ENCODE measurements around the gene AGPAT4. TPM values are rescaled to one million over a fixed set of nuclear protein-coding genes. Genes with fewer than 3 reads are reported as not detected.
"Not testable (repeated sequence)": the region's sequence is repeated elsewhere in the genome, so short reads cannot be mapped to it uniquely, and the experiment has no call there.

Gene AGPAT4
- total RNA-seq, 1 donor from 2014 or later = 4.7 TPM

- H3K9me3 Mint-ChIP-seq = peaks cover 4% of the 10 kb centered on the region
- no peak for ATAC-seq (ENCODE audit: low read depth)
- H3K36me3 Mint-ChIP-seq (ENCODE audit: low read depth) = no peaks in the 10 kb centered on the region
- intact Hi-C loops (cut with micrococcal nuclease) = no loop called here
- no peak for TF ChIP-seq CTCF (IDR thresholded peaks at IDR 0.05)
- no peak overlapping the region for H3K4me3 Mint-ChIP-seq
- ChIA-PET CTCF (interaction anchor here (0.5 kb wide), 1 partner anchor 735 kb away, joined by 4 read pairs; no protein-coding TSS in a partner anchor), POLR2A (no interaction called here)
- H3K27ac Mint-ChIP-seq = no peak overlapping the region
- no peaks in the 10 kb centered on the region for H3K4me1 Mint-ChIP-seq
- no peak for DNase-seq
- H3K27me3 Mint-ChIP-seq = peaks cover 3% of the 10 kb centered on the region
These were observed 40.2 kb upstream of the AGPAT4 start for GRCh38 chr6:161313940-161314509.

GRCh38 chr6:161313475-161313874, 39.6 kb upstream of the AGPAT4 start:
- DNase-seq; H3K27ac Mint-ChIP-seq; H3K4me3 Mint-ChIP-seq; H3K9me3 Mint-ChIP-seq; H3K36me3 Mint-ChIP-seq (ENCODE audit: low read depth); intact Hi-C loops (cut with micrococcal nuclease); POLR2A ChIA-PET; CTCF ChIA-PET; ATAC-seq (ENCODE audit: low read depth); H3K4me1 Mint-ChIP-seq; H3K27me3 Mint-ChIP-seq: not testable (repeated sequence)

GRCh38 chr6:161309774-161310173, 35.9 kb upstream of the AGPAT4 start:
- H3K36me3 Mint-ChIP-seq (ENCODE audit: low read depth); POLR2A ChIA-PET; H3K27me3 Mint-ChIP-seq; H3K27ac Mint-ChIP-seq; DNase-seq; H3K4me3 Mint-ChIP-seq; intact Hi-C loops (cut with micrococcal nuclease); H3K9me3 Mint-ChIP-seq; ATAC-seq (ENCODE audit: low read depth); CTCF ChIA-PET; H3K4me1 Mint-ChIP-seq: not testable (repeated sequence)

GRCh38 chr6:161308075-161308655, 34.3 kb upstream of the AGPAT4 start:
- ChIA-PET POLR2A (no interaction called here), CTCF (no interaction called here)
- peaks cover 6% of the 10 kb centered on the region for H3K27me3 Mint-ChIP-seq
- intact Hi-C loops (cut with micrococcal nuclease) = no loop called here
- no peak overlapping the region for H3K27ac Mint-ChIP-seq
- ATAC-seq (ENCODE audit: low read depth) (no peak), DNase-seq (no peak)
- no peak overlapping the region for H3K4me3 Mint-ChIP-seq
- TF ChIP-seq CTCF (IDR thresholded peaks at IDR 0.05) = no peak
- no peaks in the 10 kb centered on the region for H3K9me3 Mint-ChIP-seq
- H3K36me3 Mint-ChIP-seq (ENCODE audit: low read depth) = no peaks in the 10 kb centered on the region
- H3K4me1 Mint-ChIP-seq = no peaks in the 10 kb centered on the region

GRCh38 chr6:161305860-161306259, 32.0 kb upstream of the AGPAT4 start:
- Mint-ChIP-seq H3K4me1 (no peaks in the 10 kb centered on the region), H3K27me3 (peaks cover 6% of the 10 kb centered on the region), H3K9me3 (no peaks in the 10 kb centered on the region), H3K27ac (no peak overlapping the region), H3K36me3 (ENCODE audit: low read depth) (no peaks in the 10 kb centered on the region), H3K4me3 (no peak overlapping the region)
- intact Hi-C loops (cut with micrococcal nuclease) = no loop called here
- CTCF ChIA-PET = no interaction called here
- DNase-seq = no peak
- ATAC-seq (ENCODE audit: low read depth) = no peak
- POLR2A ChIA-PET = no interaction called here
- TF ChIP-seq CTCF (IDR thresholded peaks at IDR 0.05) = no peak

- TF ChIP-seq CTCF (IDR thresholded peaks at IDR 0.05) = no peak
- DNase-seq (no peak), ATAC-seq (ENCODE audit: low read depth) (no peak)
- CTCF ChIA-PET = no interaction called here
- POLR2A ChIA-PET = no interaction called here
- intact Hi-C loops (cut with micrococcal nuclease) = no loop called here
- Mint-ChIP-seq H3K4me1 (no peaks in the 10 kb centered on the region), H3K36me3 (ENCODE audit: low read depth) (no peaks in the 10 kb centered on the region), H3K27me3 (peaks cover 8% of the 10 kb centered on the region), H3K27ac (no peak overlapping the region), H3K4me3 (no peak overlapping the region), H3K9me3 (no peaks in the 10 kb centered on the region)
These were observed 29.9 kb upstream of the AGPAT4 start for GRCh38 chr6:161303628-161304340.

All from activated B cell treated with CpG ODN at 0.5 μM for 24 hours (primary cell).